ENCODE measurements around the gene KRT3.

DNA sequence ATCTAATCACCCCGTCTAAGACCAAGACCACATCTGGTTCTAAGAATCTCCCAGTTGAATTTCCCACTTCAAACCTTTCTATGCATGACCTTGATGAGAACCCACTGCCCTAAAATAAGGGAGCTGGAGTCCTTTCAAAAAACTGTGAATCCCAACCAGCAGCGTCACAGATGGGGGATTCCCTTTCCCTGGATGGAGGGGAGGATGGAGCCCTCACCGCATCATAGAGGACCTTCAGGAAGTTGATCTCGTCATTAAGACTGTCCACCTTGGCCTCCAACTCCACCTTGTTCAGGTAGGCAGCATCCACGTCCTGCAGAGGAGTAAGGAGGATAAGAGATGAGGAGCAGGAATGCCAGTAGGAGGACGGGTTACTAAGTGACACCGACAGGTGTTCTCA lies 13.2 kb upstream of the KRT3 start:
- TF ChIP-seq, protein P1, sequence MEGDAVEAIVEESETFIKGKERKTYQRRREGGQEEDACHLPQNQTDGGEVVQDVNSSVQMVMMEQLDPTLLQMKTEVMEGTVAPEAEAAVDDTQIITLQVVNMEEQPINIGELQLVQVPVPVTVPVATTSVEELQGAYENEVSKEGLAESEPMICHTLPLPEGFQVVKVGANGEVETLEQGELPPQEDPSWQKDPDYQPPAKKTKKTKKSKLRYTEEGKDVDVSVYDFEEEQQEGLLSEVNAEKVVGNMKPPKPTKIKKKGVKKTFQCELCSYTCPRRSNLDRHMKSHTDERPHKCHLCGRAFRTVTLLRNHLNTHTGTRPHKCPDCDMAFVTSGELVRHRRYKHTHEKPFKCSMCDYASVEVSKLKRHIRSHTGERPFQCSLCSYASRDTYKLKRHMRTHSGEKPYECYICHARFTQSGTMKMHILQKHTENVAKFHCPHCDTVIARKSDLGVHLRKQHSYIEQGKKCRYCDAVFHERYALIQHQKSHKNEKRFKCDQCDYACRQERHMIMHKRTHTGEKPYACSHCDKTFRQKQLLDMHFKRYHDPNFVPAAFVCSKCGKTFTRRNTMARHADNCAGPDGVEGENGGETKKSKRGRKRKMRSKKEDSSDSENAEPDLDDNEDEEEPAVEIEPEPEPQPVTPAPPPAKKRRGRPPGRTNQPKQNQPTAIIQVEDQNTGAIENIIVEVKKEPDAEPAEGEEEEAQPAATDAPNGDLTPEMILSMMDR (IDR thresholded peaks at IDR 0.05): no peak
- TF ChIP-seq EP300 (IDR thresholded peaks at IDR 0.05) (no peak), POLR2AphosphoS5 (IDR thresholded peaks at IDR 0.05) (no peak)
